ENCODE measurements around the gene QRICH1.
A peak's percentile ranks its signal among the peaks of the same experiment; 100 is the strongest.

QRICH1 gene

GRCh38 chr3:48993834-48994233, 100.0 kb downstream of the QRICH1 start:
- no peak for DNase-seq

- DNase-seq, result no peak
Measured at GRCh38 chr3:48991851-48992545, 101.9 kb downstream of the QRICH1 start.

- no peak for DNase-seq
Measured at GRCh38 chr3:48990636-48991469, 103.0 kb downstream of the QRICH1 start.

GRCh38 chr3:48989796-48990635, 103.9 kb downstream of the QRICH1 start, which contains the start of gene P4HTM:
Gene P4HTM, plus strand, starts transcription at chr3:48990241. Its CDS starts 16 bp downstream, at chr3:48990257.
- DNase-seq, result peak; percentile 58

GRCh38 chr3:48989126-48989795, 104.6 kb downstream of the QRICH1 start:
- DNase-seq, result no peak

- DNase-seq, result no peak
Measured at GRCh38 chr3:48985831-48986376, 108.0 kb downstream of the QRICH1 start.

GRCh38 chr3:48984663-48985062, 109.2 kb downstream of the QRICH1 start:
- DNase-seq, result no peak

- DNase-seq, result no peak
Measured at GRCh38 chr3:48983096-48983495, 110.8 kb downstream of the QRICH1 start.

- no peak for DNase-seq
Measured at GRCh38 chr3:48982686-48983085, 111.2 kb downstream of the QRICH1 start.

- no peak for DNase-seq
Measured at GRCh38 chr3:48982016-48982415, 111.9 kb downstream of the QRICH1 start.

- DNase-seq, result no peak
Measured at GRCh38 chr3:48980295-48980694, 113.6 kb downstream of the QRICH1 start.
